B cell (primary cell): ENCODE results near the gene ATXN7L3B.

Source experiments
- EZH2 ChIP-seq: IDR thresholded peaks from 2 replicates; pipeline ENCODE4 v1.6.1; 2012; ENCODE audit warnings: borderline replicate concordance, low read depth, mild to moderate bottlenecking, moderate library complexity, low read length; ENCODE audit not compliant: insufficient read depth, poor library complexity, severe bottlenecking
- TF ChIP-seq, protein P1 (sequence below): fragments of 200-600 bp; IDR thresholded peaks from one replicate; pipeline ENCODE4 v1.8.0; 2022; ENCODE audit warnings: antibody characterized with exemption, mild to moderate bottlenecking

DNA sequence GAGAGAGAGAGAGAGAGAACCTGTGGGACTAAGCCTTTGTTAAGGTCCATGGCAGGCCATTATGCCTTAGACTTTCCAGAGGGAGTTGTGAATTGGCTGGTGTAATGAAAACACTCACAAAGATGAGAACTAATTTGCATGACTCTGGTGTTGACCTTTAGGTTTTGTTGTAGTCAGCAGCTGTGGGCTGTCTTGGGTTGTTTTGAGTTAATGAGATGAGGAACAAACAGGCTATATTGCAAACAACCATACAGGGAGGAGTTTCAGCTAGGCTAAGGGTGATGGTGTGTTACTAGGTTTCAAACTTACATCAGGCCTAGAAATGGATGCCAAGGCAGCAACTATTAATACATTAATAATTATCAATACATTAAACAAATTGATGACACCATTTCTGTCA is 26.3 kb downstream of the ATXN7L3B start:
- TF ChIP-seq, protein P1, sequence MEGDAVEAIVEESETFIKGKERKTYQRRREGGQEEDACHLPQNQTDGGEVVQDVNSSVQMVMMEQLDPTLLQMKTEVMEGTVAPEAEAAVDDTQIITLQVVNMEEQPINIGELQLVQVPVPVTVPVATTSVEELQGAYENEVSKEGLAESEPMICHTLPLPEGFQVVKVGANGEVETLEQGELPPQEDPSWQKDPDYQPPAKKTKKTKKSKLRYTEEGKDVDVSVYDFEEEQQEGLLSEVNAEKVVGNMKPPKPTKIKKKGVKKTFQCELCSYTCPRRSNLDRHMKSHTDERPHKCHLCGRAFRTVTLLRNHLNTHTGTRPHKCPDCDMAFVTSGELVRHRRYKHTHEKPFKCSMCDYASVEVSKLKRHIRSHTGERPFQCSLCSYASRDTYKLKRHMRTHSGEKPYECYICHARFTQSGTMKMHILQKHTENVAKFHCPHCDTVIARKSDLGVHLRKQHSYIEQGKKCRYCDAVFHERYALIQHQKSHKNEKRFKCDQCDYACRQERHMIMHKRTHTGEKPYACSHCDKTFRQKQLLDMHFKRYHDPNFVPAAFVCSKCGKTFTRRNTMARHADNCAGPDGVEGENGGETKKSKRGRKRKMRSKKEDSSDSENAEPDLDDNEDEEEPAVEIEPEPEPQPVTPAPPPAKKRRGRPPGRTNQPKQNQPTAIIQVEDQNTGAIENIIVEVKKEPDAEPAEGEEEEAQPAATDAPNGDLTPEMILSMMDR = no peak
- no peak for TF ChIP-seq EZH2
